GM12878 (cell line): Measurements from ENCODE around the gene ZNF83. TPM values are rescaled to one million over a fixed set of nuclear protein-coding genes. Genes with fewer than 3 reads are reported as not detected.
A peak's percentile ranks its signal among the peaks of the same experiment; 100 is the strongest.

Source experiments
- ATF7 ChIP-seq: fragments of 450-650 bp; IDR thresholded peaks from 2 replicates; pipeline ENCODE4 v1.6.1; 2016; ENCODE audit warnings: low read depth, mild to moderate bottlenecking
- BCL3 ChIP-seq: IDR thresholded peaks from 2 replicates; pipeline ENCODE4 v1.6.1; 2011; ENCODE audit warnings: borderline replicate concordance, low read depth, mild to moderate bottlenecking, moderate library complexity, low read length; ENCODE audit not compliant: insufficient read depth, poor library complexity, severe bottlenecking
- CBFB ChIP-seq: IDR thresholded peaks from 2 replicates; pipeline ENCODE4 v1.6.1; 2016; ENCODE audit warnings: antibody characterized with exemption, low read depth
- E2F8 ChIP-seq: fragments of 450-650 bp; IDR thresholded peaks from 2 replicates; pipeline ENCODE4 v1.6.1; 2018; ENCODE audit warnings: mild to moderate bottlenecking, low read depth, moderate library complexity; ENCODE audit not compliant: partially characterized antibody
- E4F1 ChIP-seq: fragments of 450-650 bp; IDR thresholded peaks from 2 replicates; pipeline ENCODE4 v1.6.1; 2018; ENCODE audit warnings: borderline replicate concordance, mild to moderate bottlenecking; ENCODE audit not compliant: partially characterized antibody
- FOXM1 ChIP-seq: IDR thresholded peaks from 2 replicates; pipeline ENCODE4 v1.6.1; 2012; ENCODE audit warnings: low read depth, mild to moderate bottlenecking, inconsistent platforms, low read length, moderate library complexity
- HDGF ChIP-seq: fragments of 450-650 bp; IDR thresholded peaks from 2 replicates; pipeline ENCODE4 v1.6.1; 2016; ENCODE audit warnings: antibody characterized with exemption
- IKZF1 ChIP-seq: fragments of 450-650 bp; conservative IDR thresholded peaks from 2 replicates; pipeline ENCODE4 v1.6.1; 2017; ENCODE audit warnings: antibody characterized with exemption, mild to moderate bottlenecking
- IRF5 ChIP-seq: fragments of 450-650 bp; IDR thresholded peaks from 2 replicates; pipeline ENCODE4 v1.6.1; 2017; ENCODE audit warnings: borderline replicate concordance
- MAX ChIP-seq: IDR thresholded peaks from 2 replicates; pipeline ENCODE4 v1.6.1; 2012; ENCODE audit warnings: low read depth, low read length, improper control_type of control experiment
- NR2C1 ChIP-seq: fragments of 450-650 bp; IDR thresholded peaks from 2 replicates; pipeline ENCODE4 v1.6.1; 2017; ENCODE audit warnings: antibody characterized with exemption, mild to moderate bottlenecking, moderate library complexity
- PAX5 ChIP-seq: IDR thresholded peaks from 2 replicates; pipeline ENCODE4 v1.6.1; 2011; ENCODE audit warnings: low read depth, low read length, borderline replicate concordance
- POLR2AphosphoS5 ChIP-seq: IDR thresholded peaks from 2 replicates; pipeline ENCODE4 v1.6.1; 2011; ENCODE audit warnings: mild to moderate bottlenecking, low read length, inconsistent platforms
- RUNX3 ChIP-seq: IDR thresholded peaks from 2 replicates; pipeline ENCODE4 v1.6.1; 2012; ENCODE audit warnings: low read length, inconsistent platforms
- SMAD1 ChIP-seq: fragments of 450-650 bp; IDR thresholded peaks from 2 replicates; pipeline ENCODE4 v1.6.1; 2018; ENCODE audit warnings: mild to moderate bottlenecking, low read depth; ENCODE audit not compliant: partially characterized antibody
- SPI1 ChIP-seq: IDR thresholded peaks from 2 replicates; pipeline ENCODE4 v1.6.1; 2011; ENCODE audit warnings: low read depth, mild to moderate bottlenecking, low read length, moderate library complexity, borderline replicate concordance; ENCODE audit not compliant: insufficient read depth
- SRF ChIP-seq, 2 experiments: IDR thresholded peaks; 2 replicates each; pipeline ENCODE4 v1.6.1; 2011; ENCODE audit warnings: low read depth in 2 of 2, low read length in 2 of 2, mild to moderate bottlenecking in 1 of 2, moderate library complexity in 1 of 2
- TARDBP ChIP-seq: IDR thresholded peaks from 2 replicates; pipeline ENCODE4 v1.6.1; 2016; ENCODE audit warnings: borderline replicate concordance
- TBL1XR1 ChIP-seq: IDR thresholded peaks from 2 replicates; pipeline ENCODE4 v1.6.1; 2012; ENCODE audit warnings: low read depth, low read length, improper control_type of control experiment
- ZNF217 ChIP-seq: fragments of 450-650 bp; IDR thresholded peaks from 2 replicates; pipeline ENCODE4 v1.6.1; 2017; ENCODE audit warnings: antibody characterized with exemption, mild to moderate bottlenecking
- polyA plus RNA-seq, 11 experiments: library from polyadenylated mRNA; depleted of rRNA in 4 of 11; unstranded in 6 of 11; stranded (reverse) in 5 of 11; fragments of >200 nt; fragmentation: Nextera tagmentation in 4 of 11; fragmentation: Illumina TruSeq in 1 of 11; extraction: Ambion mirVana in 4 of 11; extraction: Trizol in 1 of 11; gene quantifications; 1 replicate in 1 of 11; 2 replicates in 10 of 11; pipeline versions ENCODE4 v1.2.1 to v1.2.3, GENCODE V29; 2011 to 2016; ENCODE audit warnings: inconsistent platforms in 2 of 11, missing spikeins in 2 of 11, low read depth in 1 of 11
- total RNA-seq, 4 experiments: library from RNA; depleted of rRNA in 3 of 4; stranded (reverse); fragments of >200 nt in 3 of 4; fragmentation: Illumina TruSeq in 1 of 4; extraction: Trizol in 1 of 4; gene quantifications; 2 replicates each; pipeline versions ENCODE4 v1.2.1 to v1.2.3, GENCODE V29; 2013 to 2021

The ZNF83 gene
- total and polyA plus RNA-seq, 10 of the 15 experiments (the other 5 are each of a cell fraction or from before 2014, with no cell fraction given): 9.9 to 90.1 (median 18.7) TPM

- TF ChIP-seq E4F1 (peak; percentile 72), SPI1 (no peak), FOXM1 (no peak), NR2C1 (peak; percentile 47; the same call in 1 of the 2 replicates), CBFB (peak; percentile 49; the same call in 1 of the 2 replicates), ZNF217 (no peak), IRF5 (no peak), RUNX3 (0 out of 2 replicates have a peak, but pooled peaks have one; percentile 27), E2F8 (no peak), POLR2AphosphoS5 (peak; percentile 96), ATF7 (no peak), IKZF1 (no peak), PAX5 (no peak), TBL1XR1 (no peak), HDGF (no peak), SMAD1 (peak; percentile 72), TARDBP (no peak), MAX (no peak; the same call in 1 of the 2 replicates), SRF (IDR thresholded peaks at IDR 0.05; ENCODE audit: low read depth in 2 of 2, low read length in 2 of 2) (peak in 1 of 2 experiments; percentile 60; a peak in 1 of 4 replicates), BCL3 (peak; percentile 26)
Observed at GRCh38 chr19:52637718-52638585, at the start of gene ZNF83 (continued).
